ENCODE measurements around the gene ERAP2.

ERAP2 gene

GRCh38 chr5:96966801-96967200 is 90.5 kb downstream of the ERAP2 start:
- DNase-seq (ENCODE audit: low read depth) = no peak

DNA sequence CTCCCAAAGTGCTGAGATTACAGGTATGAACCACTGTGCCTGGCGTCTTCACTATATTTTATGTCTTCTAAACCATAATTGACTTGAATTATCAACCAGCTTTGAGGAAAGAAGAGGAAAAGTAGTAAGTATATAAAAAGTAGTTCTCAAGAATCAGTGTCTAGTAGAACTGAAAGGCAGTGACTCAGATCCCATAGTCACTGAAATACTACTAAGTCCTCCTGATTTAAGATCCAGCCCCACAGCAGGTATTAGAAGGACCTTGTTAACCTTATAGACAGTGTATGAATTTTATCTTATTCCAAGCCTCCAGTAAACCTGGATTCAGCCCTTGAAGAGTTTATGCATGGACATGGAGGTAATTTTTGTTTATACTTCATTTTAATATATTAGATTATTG is 91.1 kb downstream of the ERAP2 start:
- DNase-seq (ENCODE audit: low read depth) = no peak

- no peak for DNase-seq (ENCODE audit: low read depth)
Measured at GRCh38 chr5:96968074-96968473, 91.8 kb downstream of the ERAP2 start.

GRCh38 chr5:96968614-96969013 is 92.3 kb downstream of the ERAP2 start:
- no peak for DNase-seq (ENCODE audit: low read depth)

Data from activated T-cell treated with anti-CD3 and anti-CD28 coated beads for 48 hours (primary cell).